Stimulated activated naive B cell treated with anti-CD40 and anti-IgM and Interleukin-4, amounts not matched to agents 10 μg/mL and 1 μg/mL and 100 μg/mL, for 72 hours (primary cell): ENCODE results near the gene DNAAF8.

Experiments
- ATAC-seq, 2 donors: fragments of 150-1000 bp; cut with Tn5 transposase; replicated peaks; 2 replicates each; pipeline ENCODE4 v1.10.0; 2021; ENCODE audit warnings: moderate library complexity in 1 of 2
- DNase-seq: peaks from one replicate; pipeline ENCODE4 v3.0.0; 2021
- H3K27ac Mint-ChIP-seq: one replicate; pipeline ENCODE4 v1.8.0; 2022; ENCODE audit warnings: mild to moderate bottlenecking, mixed read lengths
- H3K27me3 Mint-ChIP-seq, 2 donors: one replicate each; pipeline ENCODE4 v1.8.0; 2022; ENCODE audit warnings: mixed read lengths in 2 of 2
- H3K36me3 Mint-ChIP-seq, 2 donors: one replicate each; pipeline ENCODE4 v1.8.0; 2022; ENCODE audit warnings: mixed read lengths in 2 of 2, mild to moderate bottlenecking in 1 of 2
- H3K4me1 Mint-ChIP-seq, 2 donors: one replicate each; pipeline ENCODE4 v1.8.0; 2022; ENCODE audit warnings: mixed read lengths in 2 of 2, mild to moderate bottlenecking in 1 of 2
- H3K4me3 Mint-ChIP-seq, 2 donors: one replicate each; pipeline ENCODE4 v1.8.0; 2022; ENCODE audit warnings: mild to moderate bottlenecking in 2 of 2, mixed read lengths in 2 of 2, moderate library complexity in 1 of 2
- H3K9me3 Mint-ChIP-seq, 2 donors: one replicate each; pipeline ENCODE4 v1.8.0; 2022; ENCODE audit warnings: mixed read lengths in 2 of 2, mild to moderate bottlenecking in 1 of 2

DNAAF8 gene

GRCh38 chr16:4766875-4767628 lies 32.7 kb downstream of the DNAAF8 start, which contains the start of gene ZNF500:
ZNF500 (minus strand) TSS chr16:4767162; CDS start chr16:4765978, 1,184 bp downstream.
- no peaks in the 10 kb centered on the region for H3K9me3 Mint-ChIP-seq
- peak within 1 kb of the TSS; percentile 93 to 96 for H3K4me3 Mint-ChIP-seq
- DNase-seq, result peak; percentile 96
- peak within 1 kb of the TSS; percentile 96 for H3K27ac Mint-ChIP-seq
- H3K36me3 Mint-ChIP-seq, result peaks cover 8 to 16% of the 10 kb centered on the region in 2 donors
- H3K4me1 Mint-ChIP-seq, result peaks cover 27 to 35% of the 10 kb centered on the region in 2 donors
- no peaks in the 10 kb centered on the region for H3K27me3 Mint-ChIP-seq
- ATAC-seq, result peak; percentile 90 to 92

GRCh38 chr16:4767872-4768548 lies 33.7 kb downstream of the DNAAF8 start:
- peak overlapping the region; percentile 93 to 96 for H3K4me3 Mint-ChIP-seq
- peak; percentile 9 for DNase-seq
- peaks cover 0 to 8% of the 10 kb centered on the region in 2 donors for H3K36me3 Mint-ChIP-seq
- H3K9me3 Mint-ChIP-seq, result no peaks in the 10 kb centered on the region
- ATAC-seq, result peak; percentile 9 to 10
- H3K4me1 Mint-ChIP-seq, result peaks cover 27 to 35% of the 10 kb centered on the region in 2 donors
- H3K27me3 Mint-ChIP-seq, result no peaks in the 10 kb centered on the region
- H3K27ac Mint-ChIP-seq, result peak overlapping the region; percentile 96

GRCh38 chr16:4768549-4769305 lies 34.4 kb downstream of the DNAAF8 start:
- Mint-ChIP-seq H3K36me3 (peaks cover 0 to 3% of the 10 kb centered on the region in 2 donors), H3K27ac (peak overlapping the region; percentile 96), H3K27me3 (no peaks in the 10 kb centered on the region), H3K4me3 (peak overlapping the region; percentile 93 to 96), H3K9me3 (no peaks in the 10 kb centered on the region), H3K4me1 (peaks cover 27 to 33% of the 10 kb centered on the region in 2 donors)
- ATAC-seq (peak; percentile 79 to 80), DNase-seq (peak; percentile 93)

- Mint-ChIP-seq H3K27me3 (no peaks in the 10 kb centered on the region), H3K9me3 (no peaks in the 10 kb centered on the region), H3K4me1 (peaks cover 27 to 30% of the 10 kb centered on the region in 2 donors), H3K4me3 (peak overlapping the region in 1 of 2 donors; percentile 96), H3K27ac (no peak overlapping the region), H3K36me3 (no peaks in the 10 kb centered on the region)
- no peak for DNase-seq
- no peak for ATAC-seq
Measured at GRCh38 chr16:4769306-4769638, 34.9 kb downstream of the DNAAF8 start.

- DNase-seq, result no peak
- Mint-ChIP-seq H3K4me1 (peaks cover 17 to 18% of the 10 kb centered on the region in 2 donors), H3K27ac (no peak overlapping the region), H3K36me3 (no peaks in the 10 kb centered on the region), H3K27me3 (peaks cover 0 to 4% of the 10 kb centered on the region in 2 donors), H3K4me3 (no peak overlapping the region), H3K9me3 (no peaks in the 10 kb centered on the region)
- no peak for ATAC-seq
Measured at GRCh38 chr16:4771646-4772045, 37.3 kb downstream of the DNAAF8 start.

GRCh38 chr16:4772351-4772750 lies 38.0 kb downstream of the DNAAF8 start:
- ATAC-seq (no peak), DNase-seq (no peak)
- Mint-ChIP-seq H3K36me3 (no peaks in the 10 kb centered on the region), H3K27ac (no peak overlapping the region), H3K9me3 (no peaks in the 10 kb centered on the region), H3K27me3 (peaks cover 0 to 4% of the 10 kb centered on the region in 2 donors), H3K4me1 (peaks cover 13 to 15% of the 10 kb centered on the region in 2 donors), H3K4me3 (no peak overlapping the region)

GRCh38 chr16:4775005-4775404 lies 40.7 kb downstream of the DNAAF8 start:
- no peak for ATAC-seq
- Mint-ChIP-seq H3K9me3 (no peaks in the 10 kb centered on the region), H3K4me1 (peaks cover 0 to 2% of the 10 kb centered on the region in 2 donors), H3K27me3 (peaks cover 0 to 4% of the 10 kb centered on the region in 2 donors), H3K4me3 (no peak overlapping the region), H3K27ac (no peak overlapping the region), H3K36me3 (no peaks in the 10 kb centered on the region)
- no peak for DNase-seq

- H3K4me1 Mint-ChIP-seq, result peaks cover 0 to 2% of the 10 kb centered on the region in 2 donors
- H3K4me3 Mint-ChIP-seq, result no peak overlapping the region
- H3K36me3 Mint-ChIP-seq, result no peaks in the 10 kb centered on the region
- H3K27ac Mint-ChIP-seq, result no peak overlapping the region
- ATAC-seq (no peak), DNase-seq (no peak)
- H3K27me3 Mint-ChIP-seq, result peaks cover 0 to 4% of the 10 kb centered on the region in 2 donors
- no peaks in the 10 kb centered on the region for H3K9me3 Mint-ChIP-seq
Measured at GRCh38 chr16:4776141-4776705, 41.9 kb downstream of the DNAAF8 start.

- H3K27me3 Mint-ChIP-seq, result peaks cover 0 to 4% of the 10 kb centered on the region in 2 donors
- no peak overlapping the region for H3K27ac Mint-ChIP-seq
- no peaks in the 10 kb centered on the region for H3K36me3 Mint-ChIP-seq
- H3K9me3 Mint-ChIP-seq, result no peaks in the 10 kb centered on the region
- DNase-seq (no peak), ATAC-seq (no peak)
- peaks cover 4 to 6% of the 10 kb centered on the region in 2 donors for H3K4me1 Mint-ChIP-seq
- no peak overlapping the region for H3K4me3 Mint-ChIP-seq
Measured at GRCh38 chr16:4777339-4778049, 43.2 kb downstream of the DNAAF8 start.

- H3K27ac Mint-ChIP-seq, result no peak overlapping the region
- H3K4me3 Mint-ChIP-seq, result no peak overlapping the region
- ATAC-seq, result no peak
- H3K36me3 Mint-ChIP-seq, result no peaks in the 10 kb centered on the region
- H3K4me1 Mint-ChIP-seq, result peaks cover 5 to 11% of the 10 kb centered on the region in 2 donors
- no peaks in the 10 kb centered on the region for H3K9me3 Mint-ChIP-seq
- peaks cover 0 to 4% of the 10 kb centered on the region in 2 donors for H3K27me3 Mint-ChIP-seq
- no peak for DNase-seq
Measured at GRCh38 chr16:4778050-4778392, 43.7 kb downstream of the DNAAF8 start.

- no peak for ATAC-seq
- H3K27ac Mint-ChIP-seq, result no peak overlapping the region
- H3K36me3 Mint-ChIP-seq, result no peaks in the 10 kb centered on the region
- DNase-seq, result no peak
- peaks cover 5 to 11% of the 10 kb centered on the region in 2 donors for H3K4me1 Mint-ChIP-seq
- H3K9me3 Mint-ChIP-seq, result no peaks in the 10 kb centered on the region
- peaks cover 0 to 4% of the 10 kb centered on the region in 2 donors for H3K27me3 Mint-ChIP-seq
- no peak overlapping the region for H3K4me3 Mint-ChIP-seq
Measured at GRCh38 chr16:4780235-4780634, 45.9 kb downstream of the DNAAF8 start.

GRCh38 chr16:4783251-4783950 lies 49.1 kb downstream of the DNAAF8 start:
- H3K4me3 Mint-ChIP-seq, result no peak overlapping the region
- DNase-seq (no peak), ATAC-seq (no peak)
- no peaks in the 10 kb centered on the region for H3K9me3 Mint-ChIP-seq
- no peaks in the 10 kb centered on the region for H3K27me3 Mint-ChIP-seq
- H3K4me1 Mint-ChIP-seq, result peaks cover 5 to 11% of the 10 kb centered on the region in 2 donors
- no peak overlapping the region for H3K27ac Mint-ChIP-seq
- no peaks in the 10 kb centered on the region for H3K36me3 Mint-ChIP-seq

- Mint-ChIP-seq H3K9me3 (no peaks in the 10 kb centered on the region), H3K4me3 (no peak overlapping the region), H3K27me3 (no peaks in the 10 kb centered on the region), H3K27ac (no peak overlapping the region), H3K36me3 (no peaks in the 10 kb centered on the region), H3K4me1 (peaks cover 5 to 11% of the 10 kb centered on the region in 2 donors)
- no peak for DNase-seq
- ATAC-seq, result no peak
Measured at GRCh38 chr16:4783951-4784336, 49.6 kb downstream of the DNAAF8 start.
